HPDE6-E6E7 (cell line): Measurements from ENCODE around the gene WHRN.
A peak's percentile ranks its signal among the peaks of the same experiment; 100 is the strongest.

Experiments used
- DNase-seq: peaks from one replicate; pipeline ENCODE4 v3.0.0; 2011; ENCODE audit warnings: missing footprints; ENCODE audit errors: extremely low spot score

The WHRN gene

GRCh38 chr9:114382699-114383520 is 122.4 kb downstream of the WHRN start:
- DNase-seq, result no peak

GRCh38 chr9:114378883-114379282 is 126.4 kb downstream of the WHRN start:
- DNase-seq, result no peak

GRCh38 chr9:114378016-114378415 is 127.3 kb downstream of the WHRN start:
- no peak for DNase-seq

- no peak for DNase-seq
Measured at GRCh38 chr9:114376586-114377445, 128.5 kb downstream of the WHRN start.

DNA sequence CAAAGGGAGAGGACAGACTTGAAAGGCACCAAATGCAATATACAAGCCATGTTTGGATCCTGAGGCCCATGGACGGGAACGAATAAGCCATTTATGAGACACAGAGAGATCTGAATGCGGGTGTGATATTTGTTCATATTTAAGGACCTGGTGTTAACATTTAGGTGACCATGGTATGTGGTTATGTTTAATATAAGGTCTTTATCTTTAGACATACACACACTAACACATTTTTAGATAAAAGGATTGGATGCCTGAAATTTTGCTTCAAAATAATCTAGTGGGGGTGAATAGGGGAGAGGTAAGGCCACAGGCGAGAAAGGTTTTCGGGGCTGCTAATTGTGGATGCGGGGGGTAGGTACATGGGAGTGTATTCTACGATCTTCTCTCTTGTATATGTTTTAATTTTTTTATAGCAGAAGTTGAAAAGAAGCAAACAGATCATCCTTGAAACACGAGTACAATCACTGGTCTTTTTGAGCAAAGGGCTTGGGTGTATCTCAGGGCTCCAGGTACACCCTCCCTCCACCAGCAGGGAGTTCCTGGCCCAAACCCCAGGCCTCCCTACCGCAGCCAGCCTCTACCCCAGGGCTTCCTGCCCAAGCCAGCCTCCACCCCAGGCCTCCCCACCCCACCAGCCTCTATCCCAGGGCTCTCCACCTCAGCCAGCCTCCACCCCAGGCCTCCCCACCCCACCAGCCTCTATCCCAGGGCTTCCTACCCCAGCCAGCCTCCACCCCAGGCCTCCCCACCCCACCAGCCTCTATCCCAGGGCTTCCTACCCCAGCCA is 129.7 kb downstream of the WHRN start:
- no peak for DNase-seq

DNA sequence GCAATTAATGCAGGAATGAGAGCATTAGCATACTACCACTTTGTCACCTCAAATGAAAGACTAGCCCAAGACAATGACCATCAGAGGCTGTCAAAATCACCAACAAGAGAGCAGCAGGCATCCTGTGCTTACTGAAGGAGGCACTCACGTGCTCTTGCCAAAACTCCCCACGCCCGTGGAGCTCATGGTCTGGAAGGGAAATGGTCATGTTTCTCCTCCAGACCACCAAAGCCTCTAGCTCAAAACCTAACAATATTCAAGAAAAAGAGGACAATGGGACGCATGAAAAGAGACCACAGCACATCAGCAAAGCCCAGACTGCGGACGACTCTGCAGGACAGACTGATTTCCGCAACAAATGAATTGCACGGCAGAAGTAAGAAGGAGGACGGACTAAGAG is 130.3 kb downstream of the WHRN start:
- DNase-seq, result no peak

DNA sequence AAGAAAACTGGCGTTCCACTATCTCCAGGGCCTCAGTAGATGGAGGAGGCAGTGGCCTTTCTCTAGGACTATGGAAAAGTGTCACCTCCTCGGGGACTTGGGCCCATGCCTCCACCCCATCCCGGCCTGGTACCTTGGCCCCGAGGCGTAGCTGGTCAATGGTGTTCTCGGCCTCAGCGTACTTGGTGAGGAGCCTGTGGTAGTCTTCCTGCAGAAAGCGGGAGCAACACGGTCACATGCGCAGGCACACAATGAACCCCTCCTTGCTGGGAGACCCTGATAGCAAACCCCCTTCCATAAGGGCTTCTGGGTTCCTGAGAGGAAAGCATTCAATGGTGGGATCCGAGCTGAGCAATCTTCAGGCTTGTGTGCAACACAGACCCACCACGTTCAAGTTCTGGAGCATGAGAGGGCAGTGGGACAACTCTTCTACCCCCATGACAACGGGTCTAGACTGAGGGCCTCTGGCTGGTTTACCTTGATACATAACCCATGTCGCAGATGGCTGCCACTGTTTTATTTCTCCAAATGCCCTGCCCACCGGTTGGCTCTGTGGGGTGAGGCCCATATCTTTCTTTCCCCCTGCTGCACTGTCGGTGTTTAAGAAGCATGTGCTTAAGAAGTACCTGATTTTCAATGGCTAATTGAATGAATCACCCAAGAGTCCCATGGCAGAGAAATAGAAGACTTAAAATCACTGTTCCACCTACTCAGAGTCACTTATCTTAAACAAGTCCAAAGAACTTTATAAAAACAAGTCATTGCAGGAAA is 131.1 kb downstream of the WHRN start:
- DNase-seq, result no peak

DNA sequence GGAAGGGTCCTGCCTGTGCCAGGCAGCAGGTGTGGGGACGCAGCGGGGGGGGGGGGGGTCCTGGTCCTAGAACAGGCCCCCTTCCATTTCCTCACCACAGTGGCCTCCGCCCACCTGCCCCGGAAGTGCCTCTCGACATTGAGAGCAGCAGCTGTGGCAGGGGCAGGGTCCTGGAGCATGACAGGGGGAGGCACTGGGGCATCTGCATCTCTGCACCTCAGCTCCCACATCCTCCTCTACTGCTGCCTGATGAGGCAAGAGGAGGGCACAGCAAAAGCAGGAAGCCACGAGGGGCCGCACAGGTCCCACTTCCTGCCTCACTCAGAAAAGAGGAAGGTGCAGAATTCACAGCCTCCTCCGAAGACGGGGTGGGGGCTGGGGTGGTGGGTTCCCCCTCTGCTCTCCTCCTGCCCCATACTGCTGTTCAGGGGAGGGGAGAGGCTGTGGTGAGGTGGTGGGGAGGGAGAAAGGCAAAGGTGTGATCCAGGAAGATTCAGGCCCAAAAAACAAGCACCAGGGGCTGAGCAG is 132.3 kb downstream of the WHRN start:
- DNase-seq, result no peak

- peak; percentile 33 for DNase-seq
Measured at GRCh38 chr9:114371973-114372917, 133.0 kb downstream of the WHRN start.

- no peak for DNase-seq
Measured at GRCh38 chr9:114371343-114371944, 133.8 kb downstream of the WHRN start.

DNA sequence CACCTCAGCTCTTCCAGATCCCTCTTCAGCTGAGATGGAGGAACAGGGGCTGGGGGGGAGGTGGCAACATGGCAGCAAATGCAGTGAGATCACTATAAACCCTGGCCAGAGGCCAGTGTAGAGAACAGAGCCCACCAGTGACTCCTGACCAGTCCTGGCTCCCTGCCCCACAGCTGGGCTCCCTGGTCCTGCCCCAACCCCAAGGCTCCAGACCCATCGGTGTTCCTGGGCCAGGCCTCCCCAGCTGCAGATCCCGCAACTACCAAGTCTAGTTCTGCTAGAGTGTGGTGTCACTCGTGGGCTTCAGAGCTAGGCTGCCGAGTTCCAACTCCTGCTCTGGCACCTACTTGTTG is 134.3 kb downstream of the WHRN start:
- DNase-seq, result no peak

GRCh38 chr9:114370251-114370967 is 134.9 kb downstream of the WHRN start:
- DNase-seq, result no peak

DNA sequence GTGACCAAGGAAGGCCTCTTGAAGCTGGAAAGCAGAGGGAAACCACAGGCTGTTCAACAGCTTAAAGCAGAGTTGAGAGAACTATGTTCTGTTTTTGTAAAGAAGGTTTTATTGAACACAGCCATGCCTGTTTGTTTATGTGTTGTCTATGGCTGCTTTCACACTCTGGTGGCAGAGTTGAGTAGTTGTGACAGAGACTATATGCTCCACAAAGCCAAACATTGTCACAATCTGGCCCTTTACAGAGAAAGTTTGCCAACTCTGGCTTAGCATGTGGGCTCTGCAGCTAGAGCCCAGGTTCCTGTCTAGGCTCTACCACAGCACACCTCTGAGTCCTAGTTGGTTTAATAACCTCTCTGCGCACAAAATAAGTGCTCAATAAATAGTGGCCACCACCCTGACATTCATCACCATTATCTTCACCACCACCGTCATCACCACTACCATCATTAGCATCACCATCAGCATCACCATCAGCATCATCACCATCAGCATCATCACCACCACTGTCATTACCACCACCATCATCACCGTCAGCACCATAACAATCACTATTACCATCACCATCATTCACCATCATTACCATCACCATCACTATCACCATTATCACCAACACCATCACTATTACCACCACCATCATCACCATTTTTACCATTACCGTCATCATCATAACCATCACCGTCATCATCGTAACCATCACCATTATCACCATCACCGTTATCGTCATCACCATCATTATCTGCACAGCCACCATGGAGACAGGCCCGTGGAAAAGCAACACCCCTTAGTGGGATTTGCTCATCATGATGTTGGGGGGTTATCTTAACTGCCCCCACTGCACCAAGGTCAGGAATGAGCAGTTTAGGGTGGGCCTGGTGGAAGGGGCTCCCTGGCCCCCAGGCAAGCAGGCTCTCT is 135.8 kb downstream of the WHRN start:
- no peak for DNase-seq

DNA sequence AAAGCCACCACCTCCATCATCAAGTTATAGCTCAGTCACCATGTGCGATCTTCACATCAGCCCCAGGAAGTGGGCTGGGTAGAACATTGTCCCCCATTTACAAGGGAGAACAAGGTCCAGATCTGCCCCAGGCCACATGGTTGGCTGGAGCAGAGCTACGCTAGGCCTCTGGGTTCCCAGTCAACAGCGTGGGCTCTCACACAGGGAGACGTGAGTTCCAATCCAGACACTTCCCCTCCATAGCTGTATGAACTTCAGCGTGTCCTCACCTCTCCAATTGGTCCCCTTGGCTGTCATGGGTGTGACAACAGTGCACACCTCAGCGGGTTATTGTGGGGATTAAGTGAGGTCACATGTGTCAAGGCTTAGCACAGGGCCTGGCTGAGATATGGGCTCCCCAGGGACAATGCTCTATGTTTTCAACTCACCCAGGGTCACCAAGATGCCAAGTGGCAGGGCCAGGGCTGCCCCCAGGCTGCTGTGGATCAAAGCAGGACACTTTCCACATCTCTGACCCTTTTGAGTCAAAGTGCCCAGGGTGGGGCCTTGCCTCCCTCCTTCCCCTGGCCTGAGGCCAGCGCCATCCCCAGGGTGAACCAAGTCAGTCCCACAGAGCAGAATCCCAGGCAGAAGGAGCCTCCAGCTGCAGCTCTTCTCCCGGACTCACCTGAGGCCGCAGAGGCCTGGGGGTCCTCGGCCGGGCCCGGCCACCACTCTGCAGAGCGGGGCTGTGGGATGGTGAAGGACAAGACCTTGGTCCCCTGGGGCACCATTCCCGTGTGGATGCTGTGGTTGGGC is 137.3 kb downstream of the WHRN start:
- no peak for DNase-seq

DNA sequence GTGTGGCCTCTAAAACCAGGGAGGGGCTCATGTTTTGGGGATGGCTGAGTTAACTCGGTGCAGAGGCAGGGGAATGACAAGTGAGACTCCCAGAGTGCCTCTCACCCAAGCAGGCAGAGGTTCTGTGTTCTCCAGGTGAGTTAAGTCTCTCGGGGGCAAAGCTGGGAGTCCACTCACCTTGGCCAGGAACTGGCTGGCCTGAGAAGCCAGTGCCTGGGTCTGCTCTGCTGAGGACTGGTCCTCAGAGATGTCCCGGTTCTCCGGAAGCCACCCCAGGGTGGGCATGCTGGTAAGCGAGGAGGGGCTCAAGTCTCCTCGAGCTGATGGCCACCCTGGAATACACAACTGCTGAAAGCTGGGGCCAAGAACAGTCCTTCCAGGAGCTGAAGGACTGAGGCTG is 137.9 kb downstream of the WHRN start:
- DNase-seq, result no peak

GRCh38 chr9:114366334-114367128 is 138.7 kb downstream of the WHRN start:
- no peak for DNase-seq
